HCT116 (cell line): ENCODE measurements around the gene USP2. TPM values are rescaled to one million over a fixed set of nuclear protein-coding genes. Genes with fewer than 3 reads are reported as not detected.

ENCODE experiments used
- ATAC-seq: fragments of 200-7000 bp; cut with Tn5 transposase; 2 replicates; pipeline ENCODE4 v1.9.1; 2020; ENCODE audit warnings: mild to moderate bottlenecking, moderate library complexity
- BruUV-seq: library from RNA; stranded (reverse); fragments of 400-500 nt; replicated peaks from 2 replicates; lab custom pipeline; 2021; lab: Mats Ljungman, UMichigan
- CTCF ChIA-PET: fragments of 300-600 bp; sonication (Branson Sonifier 250); formaldehyde crosslinking; loops from one replicate; lab custom pipeline; 2021; ENCODE audit warnings: antibody characterized with exemption; lab: Charles Lee
- POLR2A ChIA-PET: fragments of 300-600, 350-600 bp; sonication (Branson Sonifier 250); formaldehyde crosslinking; loops from one replicate; lab custom pipeline; 2021; ENCODE audit warnings: antibody characterized with exemption; lab: Charles Lee
- RAD21 ChIA-PET, 2 experiments: fragments of 300-600 bp; sonication (Branson Sonifier 250); formaldehyde crosslinking; loops; one replicate each; lab custom pipeline; 2023; ENCODE audit warnings: low total read pairs in 2 of 2; ENCODE audit not compliant: uncharacterized antibody in 2 of 2, unreplicated experiment in 2 of 2, low non-redundant PET in 1 of 2; lab: Charles Lee
- DNase-seq: peaks from one replicate; pipeline ENCODE4 v3.0.0-alpha.2; 2010; ENCODE audit warnings: low read depth, low spot score
- H2AFZ ChIP-seq: fragments of 200-600 bp; shearing (Covaris generic), sonication (generic); 2 replicates; pipeline ENCODE4 v1.6.1; 2017; ENCODE audit warnings: low read depth, mixed run types, mixed read lengths, antibody characterized with exemption, low read length; ENCODE audit not compliant: poor library complexity, severe bottlenecking
- H3K27ac ChIP-seq: 2 replicates; pipeline ENCODE4 v1.5.1; 2012; ENCODE audit warnings: low read depth, low read length
- H3K27me3 ChIP-seq: fragments of 200-600 bp; sonication (generic); 2 replicates; pipeline ENCODE4 v1.6.1; 2016; ENCODE audit warnings: mixed run types, low read length, mixed read lengths; ENCODE audit not compliant: insufficient read depth
- H3K36me3 ChIP-seq, 2 experiments: fragments of 200-500 bp in 1 of 2; fragments of 200-600 bp in 1 of 2; sonication (Bioruptor generic) in 1 of 2; sonication (generic) in 1 of 2; 2 replicates each; pipeline versions ENCODE4 v1.5.1 to v1.6.1; 2014 to 2016; ENCODE audit warnings: low read length in 2 of 2, inconsistent platforms in 1 of 2, mixed read lengths in 1 of 2, mixed run types in 1 of 2; ENCODE audit not compliant: insufficient read depth in 2 of 2, control insufficient read depth in 1 of 2
- H3K4me1 ChIP-seq, 2 experiments: fragments of 200-600 bp in 1 of 2; sonication (generic) in 1 of 2; 2 replicates each; pipeline versions ENCODE4 v1.5.1 to v1.6.1; 2012 to 2017; ENCODE audit warnings: low read length in 2 of 2, inconsistent platforms in 1 of 2, mild to moderate bottlenecking in 1 of 2, mixed read lengths in 1 of 2, mixed run types in 1 of 2, moderate library complexity in 1 of 2; ENCODE audit not compliant: insufficient read depth in 2 of 2, control insufficient read depth in 1 of 2
- H3K4me2 ChIP-seq: fragments of 200-600 bp; sonication (generic); 2 replicates; pipeline ENCODE4 v1.6.1; 2017; ENCODE audit warnings: mixed run types, low read length, mixed read lengths
- H3K4me3 ChIP-seq, 2 experiments: fragments of 200-600 bp in 1 of 2; sonication (generic) in 1 of 2; replicated peaks in 1 of 2; 2 replicates each; pipeline ENCODE4 v1.5.1; 2011 to 2016; ENCODE audit warnings: low read length in 2 of 2, control low read depth in 1 of 2, low read depth in 1 of 2, mild to moderate bottlenecking in 1 of 2, mixed read lengths in 1 of 2, mixed run types in 1 of 2
- H3K79me2 ChIP-seq: fragments of 200-600 bp; sonication (generic); 2 replicates; pipeline ENCODE4 v1.6.1; 2017; ENCODE audit warnings: mild to moderate bottlenecking, mixed run types, low read length, moderate library complexity, mixed read lengths; ENCODE audit not compliant: insufficient read depth
- H3K9ac ChIP-seq: fragments of 200-600 bp; sonication (generic); 2 replicates; pipeline ENCODE4 v1.6.1; 2016; ENCODE audit warnings: low read length, mixed read lengths
- H3K9me2 ChIP-seq: fragments of 200-600 bp; sonication (generic), shearing (Covaris generic); 2 replicates; pipeline ENCODE4 v1.6.1; 2017; ENCODE audit warnings: mixed run types, mild to moderate bottlenecking, moderate library complexity; ENCODE audit not compliant: insufficient read depth
- H3K9me3 ChIP-seq, 2 experiments: fragments of 200-500 bp in 1 of 2; fragments of 200-600 bp in 1 of 2; sonication (Bioruptor generic) in 1 of 2; sonication (generic) in 1 of 2; 2 replicates each; pipeline ENCODE4 v1.6.1; 2014 to 2017; ENCODE audit warnings: low read length in 2 of 2, mixed read lengths in 2 of 2, inconsistent platforms in 1 of 2, low read depth in 1 of 2, mild to moderate bottlenecking in 1 of 2, mixed run types in 1 of 2, moderate library complexity in 1 of 2; ENCODE audit not compliant: control insufficient read depth in 1 of 2, insufficient read depth in 1 of 2
- H4K20me1 ChIP-seq: fragments of 200-600 bp; sonication (generic), shearing (Covaris generic); 2 replicates; pipeline ENCODE4 v1.6.1; 2017; ENCODE audit warnings: mixed run types, mild to moderate bottlenecking, moderate library complexity; ENCODE audit not compliant: insufficient read depth
- ATF3 ChIP-seq: IDR thresholded peaks from 2 replicates; pipeline ENCODE4 v1.6.1; 2012
- CBX3 ChIP-seq: IDR thresholded peaks from 2 replicates; pipeline ENCODE4 v1.6.1; 2012; ENCODE audit warnings: low read depth
- EGR1 ChIP-seq: IDR thresholded peaks from 2 replicates; pipeline ENCODE4 v1.6.1; 2012; ENCODE audit warnings: low read depth
- ELF1 ChIP-seq: IDR thresholded peaks from 2 replicates; pipeline ENCODE4 v1.6.1; 2012; ENCODE audit warnings: low read depth, borderline replicate concordance
- EZH2phosphoT487 ChIP-seq: fragments of 200-600 bp; IDR thresholded peaks from 2 replicates; pipeline ENCODE4 v1.6.1; 2018; ENCODE audit warnings: antibody characterized with exemption, borderline replicate concordance
- JUND ChIP-seq: IDR thresholded peaks from 2 replicates; pipeline ENCODE4 v1.6.1; 2012
- POLR2A ChIP-seq: IDR thresholded peaks from 2 replicates; pipeline ENCODE4 v1.7.0; 2011; ENCODE audit warnings: borderline replicate concordance; ENCODE audit not compliant: insufficient read depth, insufficient read length; ENCODE audit errors: extremely low read depth
- RAD21 ChIP-seq: IDR thresholded peaks from 2 replicates; pipeline ENCODE4 v1.6.1; 2012; ENCODE audit warnings: low read depth, mild to moderate bottlenecking
- REST ChIP-seq: IDR thresholded peaks from 2 replicates; pipeline ENCODE4 v1.6.1; 2012; ENCODE audit warnings: low read depth
- SIN3A ChIP-seq: IDR thresholded peaks from 2 replicates; pipeline ENCODE4 v1.6.1; 2012; ENCODE audit warnings: low read depth
- TCF7L2 ChIP-seq: IDR thresholded peaks from 2 replicates; pipeline ENCODE4 v1.7.0; 2011; ENCODE audit warnings: borderline replicate concordance, inconsistent platforms; ENCODE audit not compliant: insufficient read depth, insufficient read length; ENCODE audit errors: extremely low read depth
- YY1 ChIP-seq: IDR thresholded peaks from 2 replicates; pipeline ENCODE4 v1.6.1; 2011; ENCODE audit warnings: low read length, low read depth, moderate library complexity, mild to moderate bottlenecking; ENCODE audit not compliant: insufficient replicate concordance; ENCODE audit errors: extremely low read depth
- ZFX ChIP-seq: fragments of 450-650 bp; IDR thresholded peaks from 2 replicates; pipeline ENCODE4 v1.6.1; 2017
- ZNF274 ChIP-seq: fragments of 200-500 bp; sonication (Bioruptor generic); IDR thresholded peaks from 2 replicates; pipeline ENCODE4 v1.6.1; 2014; ENCODE audit warnings: mild to moderate bottlenecking, low read depth, low read length, inconsistent platforms
- intact Hi-C: fragments of 100-400 bp; cut with micrococcal nuclease; formaldehyde crosslinking; loops from 2 replicates; pipeline ENCODE4 v1.10.0; 2022
- total RNA-seq: library from RNA; stranded (reverse); gene quantifications from one replicate; pipeline ENCODE4 v1.2.1, GENCODE V29; 2021; ENCODE audit not compliant: unreplicated experiment

USP2 gene
- total RNA-seq, 1 experiment from 2014 or later, result 5.0 TPM

- TF ChIP-seq CBX3, result no peak
- no peak for TF ChIP-seq ATF3
- TF ChIP-seq YY1, result no peak
- no peak for TF ChIP-seq REST
- no peak for TF ChIP-seq EZH2phosphoT487
- TF ChIP-seq ZFX, result no peak
- TF ChIP-seq ZNF274, result no peak
- no peak for TF ChIP-seq TCF7L2
- TF ChIP-seq POLR2A, result no peak
- no peak for TF ChIP-seq SIN3A
- no peak for TF ChIP-seq EGR1
- no peak for TF ChIP-seq ELF1
- TF ChIP-seq RAD21, result no peak
- no peak for TF ChIP-seq JUND
- TF ChIP-seq, all 23 proteins: peak for 0
- ChIA-PET RAD21 (interaction anchor here in 1 of 2 experiments (1.4 kb wide), 1 partner anchor 10 kb away, joined by 3 read pairs; no protein-coding TSS in a partner anchor), POLR2A (interaction anchor here (0.6 kb wide), 1 partner anchor 299 kb away, joined by 4 read pairs; no protein-coding TSS in a partner anchor), CTCF (interaction anchor here (1.1 to 1.6 kb wide), 4 partner anchors 9 to 27 kb away, joined by 3 to 9 read pairs (median 4); no protein-coding TSS in a partner anchor)
- Histone ChIP-seq H3K79me2 (no peaks in the 10 kb centered on the region), H3K27me3 (peaks cover 6% of the 10 kb centered on the region; the same call in 1 of the 2 replicates), H3K9me3 (no peaks in the 10 kb centered on the region), H3K4me1 (peaks cover 49 to 65% of the 10 kb centered on the region in 2 experiments), H3K4me3 (no peak overlapping the region), H3K27ac (no peak overlapping the region), H3K9me2 (no peaks in the 10 kb centered on the region), H3K36me3 (no peaks in the 10 kb centered on the region), H4K20me1 (no peaks in the 10 kb centered on the region), H3K4me2 (no peak overlapping the region), H2AFZ (no peak overlapping the region), H3K9ac (no peak overlapping the region)
- BruUV-seq, result no TSS peak
- ATAC-seq (no peak), DNase-seq (no peak)
- intact Hi-C loops, result no loop called here
Observed at GRCh38 chr11:119365071-119365591, 16.4 kb downstream of the USP2 start.
